Uterus (tissue), 2 donors: Measurements from ENCODE around the gene GNG4.
"Not testable (repeated sequence)": the region's sequence is repeated elsewhere in the genome, so short reads cannot be mapped to it uniquely, and the experiment has no call there.

Experiments
- CTCF ChIP-seq, 4 experiments: fragments of 200-600 bp in 2 of 4; fragments of 450-650 bp in 2 of 4; sonication (generic) in 2 of 4; IDR thresholded peaks; one replicate each; pipeline ENCODE4 v1.5.1; 2016 to 2019; ENCODE audit warnings: antibody characterized with exemption in 4 of 4, mild to moderate bottlenecking in 2 of 4, moderate library complexity in 1 of 4
- POLR2A ChIP-seq, 2 donors: fragments of 450-650 bp; IDR thresholded peaks; one replicate each; pipeline ENCODE4 v1.6.1; 2016; ENCODE audit warnings: antibody characterized with exemption in 2 of 2, mild to moderate bottlenecking in 1 of 2, moderate library complexity in 1 of 2

GRCh38 chr1:235594281-235594895, 55.2 kb downstream of the GNG4 start:
- TF ChIP-seq POLR2A, CTCF (IDR thresholded peaks at IDR 0.05): not testable (repeated sequence)
